Forelimb muscle (tissue), 1 donor: ENCODE measurements around the gene YEATS2. TPM values are rescaled to one million over a fixed set of nuclear protein-coding genes. Genes with fewer than 3 reads are reported as not detected.

ENCODE experiments used
- DNase-seq: peaks from one replicate; pipeline ENCODE4 v3.0.0-alpha.2; 2013; ENCODE audit warnings: low read depth
- polyA plus RNA-seq: library from polyadenylated mRNA; unstranded; fragments of 120-200 nt; gene quantifications from one replicate; pipeline ENCODE4 v1.2.1, GENCODE V29; 2013; ENCODE audit not compliant: insufficient read length

The YEATS2 gene
- polyA plus RNA-seq, 1 donor: 30.2 TPM

GRCh38 chr3:183833516-183833915 is 135.9 kb downstream of the YEATS2 start:
- no peak for DNase-seq

GRCh38 chr3:183837390-183837789 is 139.8 kb downstream of the YEATS2 start:
- DNase-seq: no peak

GRCh38 chr3:183837894-183838293 is 140.3 kb downstream of the YEATS2 start:
- DNase-seq: no peak

GRCh38 chr3:183839751-183840150 is 142.2 kb downstream of the YEATS2 start:
- DNase-seq: no peak

GRCh38 chr3:183844606-183845005 is 147.0 kb downstream of the YEATS2 start:
- no peak for DNase-seq

GRCh38 chr3:183845090-183845489 is 147.5 kb downstream of the YEATS2 start:
- no peak for DNase-seq

GRCh38 chr3:183845608-183846288 is 148.2 kb downstream of the YEATS2 start:
- DNase-seq: no peak

- DNase-seq: no peak
These were observed 156.9 kb downstream of the YEATS2 start for GRCh38 chr3:183854318-183855035.

DNA sequence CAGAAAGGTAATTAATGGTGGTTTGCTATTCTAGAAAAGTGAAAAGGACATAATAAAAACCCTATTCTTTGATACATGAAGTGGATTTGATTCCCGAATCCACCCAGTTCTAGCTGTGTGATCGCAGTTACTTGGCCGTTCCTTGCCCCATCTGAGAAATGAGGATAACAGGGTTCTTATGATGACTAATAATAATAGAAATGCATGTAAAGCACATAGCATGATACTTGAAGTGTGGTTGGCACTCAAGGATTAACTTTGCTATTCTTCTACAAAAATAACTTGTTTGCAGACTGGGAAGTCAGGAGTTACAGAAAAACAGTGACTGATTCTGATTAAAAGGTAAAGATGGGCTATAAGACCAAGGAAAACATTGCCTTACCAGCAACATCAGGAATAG is 160.3 kb downstream of the YEATS2 start:
- no peak for DNase-seq

Other genes with a start within 250 kb of the YEATS2 start
- 1.5 TPM for gene KLHL6, start 142.1 kb upstream of the YEATS2 start, polyA plus RNA-seq
- 34.9 TPM for gene KLHL24, start 62.2 kb upstream of the YEATS2 start, polyA plus RNA-seq
- 41.3 TPM for gene MAP6D1, start 127.8 kb downstream of the YEATS2 start, polyA plus RNA-seq
- 32.7 TPM for gene PARL, start 187.1 kb downstream of the YEATS2 start, polyA plus RNA-seq